WTC11 (cell line): ENCODE data around the gene ACOXL.

Source experiments
- JUN ChIP-seq: sonication (generic); formaldehyde crosslinking; IDR thresholded peaks from 2 replicates; pipeline ENCODE4 v1.8.0; 2023; ENCODE audit warnings: mild to moderate bottlenecking, missing genetic modification reagents
- RELA ChIP-seq: sonication (generic); formaldehyde crosslinking; IDR thresholded peaks from 2 replicates; pipeline ENCODE4 v1.8.1; 2022; ENCODE audit warnings: missing genetic modification reagents, mild to moderate bottlenecking, borderline replicate concordance
- SP1 ChIP-seq: sonication (generic); formaldehyde crosslinking; conservative IDR thresholded peaks from 2 replicates; pipeline ENCODE4 v1.8.1; 2022; ENCODE audit warnings: missing genetic modification reagents
- TF ChIP-seq, protein P1 (sequence below): fragments of 200-600 bp; IDR thresholded peaks from 2 replicates; pipeline ENCODE4 v1.8.0; 2022; ENCODE audit warnings: antibody characterized with exemption
- TF ChIP-seq, protein P2 (sequence below): fragments of 250-450 bp; sonication (Bioruptor Pico); IDR thresholded peaks from 2 replicates; pipeline ENCODE4 v2.1.2; 2022; ENCODE audit warnings: mild to moderate bottlenecking, moderate library complexity

DNA sequence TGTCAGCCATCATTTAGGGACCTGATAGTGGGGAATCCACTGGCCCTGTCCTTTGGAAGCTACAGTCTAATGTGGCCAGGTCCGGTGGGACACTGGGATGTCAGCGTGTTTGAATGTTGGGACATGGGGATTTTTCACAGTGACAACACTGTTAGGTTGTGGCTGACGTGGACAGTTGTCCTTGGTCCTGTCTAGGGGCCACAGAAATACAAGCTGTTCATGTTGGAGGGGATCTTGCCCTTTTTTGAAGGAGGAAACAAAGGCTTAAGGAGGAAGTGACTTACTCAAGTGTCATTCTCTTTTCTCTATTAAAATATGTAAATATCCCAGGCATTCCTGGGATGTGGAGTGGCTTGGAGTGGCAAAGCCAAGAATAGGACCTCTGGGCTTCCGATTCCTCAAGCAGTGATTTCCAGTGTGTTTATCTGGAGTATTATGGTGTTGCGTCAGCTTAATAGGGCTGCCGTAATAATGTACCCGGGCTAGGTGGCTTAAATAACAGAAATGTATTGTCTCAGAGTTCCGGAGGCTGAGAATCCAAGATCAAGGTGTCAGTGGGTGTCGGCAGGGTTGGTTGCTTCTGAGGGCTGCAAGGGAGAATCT is 8.5 kb downstream of the ACOXL start:
- TF ChIP-seq SP1 (CRISPR knock-in tag) (no peak), RELA (CRISPR knock-in tag) (no peak), JUN (CRISPR knock-in tag) (no peak)
- TF ChIP-seq, protein P1, sequence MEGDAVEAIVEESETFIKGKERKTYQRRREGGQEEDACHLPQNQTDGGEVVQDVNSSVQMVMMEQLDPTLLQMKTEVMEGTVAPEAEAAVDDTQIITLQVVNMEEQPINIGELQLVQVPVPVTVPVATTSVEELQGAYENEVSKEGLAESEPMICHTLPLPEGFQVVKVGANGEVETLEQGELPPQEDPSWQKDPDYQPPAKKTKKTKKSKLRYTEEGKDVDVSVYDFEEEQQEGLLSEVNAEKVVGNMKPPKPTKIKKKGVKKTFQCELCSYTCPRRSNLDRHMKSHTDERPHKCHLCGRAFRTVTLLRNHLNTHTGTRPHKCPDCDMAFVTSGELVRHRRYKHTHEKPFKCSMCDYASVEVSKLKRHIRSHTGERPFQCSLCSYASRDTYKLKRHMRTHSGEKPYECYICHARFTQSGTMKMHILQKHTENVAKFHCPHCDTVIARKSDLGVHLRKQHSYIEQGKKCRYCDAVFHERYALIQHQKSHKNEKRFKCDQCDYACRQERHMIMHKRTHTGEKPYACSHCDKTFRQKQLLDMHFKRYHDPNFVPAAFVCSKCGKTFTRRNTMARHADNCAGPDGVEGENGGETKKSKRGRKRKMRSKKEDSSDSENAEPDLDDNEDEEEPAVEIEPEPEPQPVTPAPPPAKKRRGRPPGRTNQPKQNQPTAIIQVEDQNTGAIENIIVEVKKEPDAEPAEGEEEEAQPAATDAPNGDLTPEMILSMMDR, result no peak
- TF ChIP-seq, protein P2, sequence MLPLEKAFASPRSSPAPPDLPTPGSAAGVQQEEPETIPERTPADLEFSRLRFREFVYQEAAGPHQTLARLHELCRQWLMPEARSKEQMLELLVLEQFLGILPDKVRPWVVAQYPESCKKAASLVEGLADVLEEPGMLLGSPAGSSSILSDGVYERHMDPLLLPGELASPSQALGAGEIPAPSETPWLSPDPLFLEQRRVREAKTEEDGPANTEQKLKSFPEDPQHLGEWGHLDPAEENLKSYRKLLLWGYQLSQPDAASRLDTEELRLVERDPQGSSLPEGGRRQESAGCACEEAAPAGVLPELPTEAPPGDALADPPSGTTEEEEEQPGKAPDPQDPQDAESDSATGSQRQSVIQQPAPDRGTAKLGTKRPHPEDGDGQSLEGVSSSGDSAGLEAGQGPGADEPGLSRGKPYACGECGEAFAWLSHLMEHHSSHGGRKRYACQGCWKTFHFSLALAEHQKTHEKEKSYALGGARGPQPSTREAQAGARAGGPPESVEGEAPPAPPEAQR (CRISPR knock-in tag), result no peak
